K562 (cell line): Measurements from ENCODE around the gene HES4. TPM values are rescaled to one million over a fixed set of nuclear protein-coding genes. Genes with fewer than 3 reads are reported as not detected.
A peak's percentile ranks its signal among the peaks of the same experiment; 100 is the strongest.

ENCODE experiments used
- ATAC-seq: fragments of 200-7000 bp; cut with Tn5 transposase; 3 replicates; pipeline ENCODE4 v1.9.1; 2020; ENCODE audit warnings: moderate library complexity
- BruUV-seq: library from RNA; stranded (reverse); fragments of 400-500 nt; replicated peaks from 2 replicates; lab custom pipeline; 2021; lab: Mats Ljungman, UMichigan
- CTCF ChIA-PET: fragments of 300-600 bp; formaldehyde crosslinking; extraction: SDS; loops from one replicate; lab custom pipeline; 2021; ENCODE audit warnings: low intra/inter-chr PET ratio; lab: Yijun Ruan, JAX
- POLR2A ChIA-PET: fragments of 300-600, 350-650 bp; sonication (Branson Sonifier 250); formaldehyde crosslinking; extraction: SDS; loops from one replicate; lab custom pipeline; 2021; ENCODE audit warnings: antibody characterized with exemption, inconsistent platforms; lab: Yijun Ruan, JAX
- DNase-seq, 4 experiments: peaks; one replicate each; pipeline versions ENCODE4 v3.0.0 to v3.0.0-alpha.2; 2011 to 2018; ENCODE audit warnings: low spot score in 3 of 4, mixed read lengths in 3 of 4; ENCODE audit errors: extremely low read depth in 1 of 4
- FAIRE-seq: peaks from 2 replicates; lab custom pipeline; 2011; peaks lifted over from hg19 to GRCh38; lab: Jason Lieb, UNC
- H2AFZ ChIP-seq: 2 replicates; pipeline ENCODE4 v1.6.0; 2011; ENCODE audit warnings: low read depth, low read length, control low read depth, inconsistent platforms
- H3K27ac ChIP-seq: fragments of 200-600 bp; 3 replicates; pipeline ENCODE4 v1.8.0; 2011; ENCODE audit warnings: low read depth, mild to moderate bottlenecking, control low read depth, inconsistent platforms, low read length, moderate library complexity, mixed read lengths; ENCODE audit errors: extremely low read depth
- H3K27me3 ChIP-seq, 2 experiments: fragments of 300-600 bp in 1 of 2; 2 replicates in 1 of 2; 3 replicates in 1 of 2; pipeline versions ENCODE4 v1.6.0 to v1.8.0; 2011; ENCODE audit warnings: inconsistent platforms in 2 of 2, low read length in 2 of 2, mild to moderate bottlenecking in 1 of 2, mixed read lengths in 1 of 2, moderate library complexity in 1 of 2; ENCODE audit not compliant: control insufficient read depth in 2 of 2, insufficient read depth in 2 of 2
- H3K36me3 ChIP-seq: fragments of 300-600 bp; 3 replicates; pipeline ENCODE4 v1.8.0; 2011; ENCODE audit warnings: mild to moderate bottlenecking, low read length, inconsistent platforms; ENCODE audit not compliant: control insufficient read depth, insufficient read depth
- H3K4me1 ChIP-seq, 2 experiments: fragments of 200-600 bp in 1 of 2; replicated peaks in 1 of 2; 2 replicates in 1 of 2; 3 replicates in 1 of 2; pipeline versions ENCODE4 v1.5.1 to v1.8.0; 2011; ENCODE audit warnings: inconsistent platforms in 2 of 2, low read length in 2 of 2, mild to moderate bottlenecking in 1 of 2, mixed read lengths in 1 of 2, moderate library complexity in 1 of 2; ENCODE audit not compliant: control insufficient read depth in 2 of 2, insufficient read depth in 2 of 2
- H3K4me2 ChIP-seq: 2 replicates; pipeline ENCODE4 v1.6.1; 2011; ENCODE audit warnings: low read length, control low read depth, inconsistent platforms, mixed read lengths; ENCODE audit not compliant: insufficient read depth
- H3K4me3 ChIP-seq: fragments of 200-600 bp; sonication (generic), shearing (Covaris generic); 2 replicates; pipeline ENCODE4 v1.5.1; 2016; ENCODE audit warnings: control low read depth, inconsistent platforms
- H3K79me2 ChIP-seq: fragments of 200-600 bp; 3 replicates; pipeline ENCODE4 v1.8.0; 2011; ENCODE audit warnings: low read length, inconsistent platforms; ENCODE audit not compliant: control insufficient read depth, insufficient read depth
- H3K9ac ChIP-seq, 2 experiments: 2 replicates each; pipeline versions ENCODE4 v1.6.0 to v1.6.1; 2011; ENCODE audit warnings: low read depth in 2 of 2, low read length in 2 of 2, control low read depth in 1 of 2, inconsistent platforms in 1 of 2, mild to moderate bottlenecking in 1 of 2, mixed read lengths in 1 of 2; ENCODE audit not compliant: insufficient read depth in 1 of 2
- H3K9me1 ChIP-seq: one replicate; pipeline ENCODE4 v1.6.0; 2011; ENCODE audit warnings: inconsistent platforms, mild to moderate bottlenecking, low read length, moderate library complexity; ENCODE audit not compliant: control insufficient read depth, insufficient read depth
- H3K9me3 ChIP-seq: replicated peaks from 2 replicates; pipeline ENCODE4 v1.5.1; 2011; ENCODE audit warnings: low read depth, low read length, inconsistent platforms; ENCODE audit not compliant: control insufficient read depth, insufficient read depth
- H4K20me1 ChIP-seq: replicated peaks from 2 replicates; pipeline ENCODE4 v1.6.1; 2011; ENCODE audit warnings: low read length, inconsistent platforms, mixed read lengths; ENCODE audit not compliant: control insufficient read depth, insufficient read depth
- EP400 ChIP-seq: fragments of 450-650 bp; IDR thresholded peaks from 2 replicates; pipeline ENCODE4 v1.6.1; 2017; ENCODE audit warnings: antibody characterized with exemption, mild to moderate bottlenecking, moderate library complexity
- MEF2D ChIP-seq: conservative IDR thresholded peaks from 2 replicates; pipeline ENCODE4 v1.6.1; 2016; ENCODE audit warnings: low read depth, missing genetic modification characterization, missing compliant biosample characterization
- POLR2G ChIP-seq: fragments of 200-400 bp; formaldehyde crosslinking; IDR thresholded peaks from 2 replicates; pipeline ENCODE4 v1.6.1; 2017; ENCODE audit warnings: low read depth, mild to moderate bottlenecking, antibody characterized with exemption, low read length, moderate library complexity
- RBFOX2 ChIP-seq: fragments of 200-400 bp; formaldehyde crosslinking; IDR thresholded peaks from 2 replicates; pipeline ENCODE4 v1.6.1; 2017; ENCODE audit warnings: low read depth, mild to moderate bottlenecking, low read length, moderate library complexity
- SAFB2 ChIP-seq: fragments of 200-400 bp; formaldehyde crosslinking; IDR thresholded peaks from 2 replicates; pipeline ENCODE4 v1.6.1; 2018; ENCODE audit warnings: borderline replicate concordance, low read length, low read depth, moderate library complexity; ENCODE audit not compliant: severe bottlenecking
- WGBS: fragments of 100-300 bp; shearing (Covaris generic); methylation state at CpG from one replicate; pipeline ENCODE4 v1.1.6; 2016; ENCODE audit warnings: low coverage, mixed read lengths; ENCODE audit not compliant: insufficient coverage; ENCODE audit errors: missing lambda C conversion rate; 5-methylcytosine and 5-hydroxymethylcytosine counted together
- in situ Hi-C: fragments of 300-500 bp; cut with MboI; formaldehyde crosslinking; loops from 4 replicates; pipeline ENCODE4 v1.15.0; 2018; ENCODE audit warnings: inconsistent platforms, mixed read lengths
- intact Hi-C: fragments of 100-400 bp; cut with micrococcal nuclease; formaldehyde crosslinking; loops from 2 replicates; pipeline ENCODE4 v1.14.2; 2022
- polyA plus RNA-seq, 8 experiments: library from polyadenylated mRNA; depleted of rRNA in 4 of 8; stranded (reverse) in 5 of 8; unstranded in 3 of 8; fragments of >200 nt; fragmentation: Nextera tagmentation in 2 of 8; fragmentation: Illumina TruSeq in 1 of 8; extraction: Ambion mirVana in 2 of 8; extraction: Trizol in 1 of 8; gene quantifications; 2 replicates each; pipeline versions ENCODE4 v1.2.1 to v1.2.3, GENCODE V29; 2011 to 2014; ENCODE audit warnings: inconsistent platforms in 1 of 8, missing spikeins in 1 of 8
- total RNA-seq, 7 experiments: library from RNA; depleted of rRNA in 6 of 7; stranded (reverse); fragments of >200 nt in 6 of 7; fragmentation: Illumina TruSeq in 2 of 7; extraction: Trizol in 2 of 7; gene quantifications; 2 replicates each; pipeline versions ENCODE4 v1.2.1 to v1.2.3, GENCODE V29; 2011 to 2021; ENCODE audit warnings: low replicate concordance in 1 of 7
- TF ChIP-seq, protein P1 (sequence below): fragments of 250-450 bp; sonication (Bioruptor Pico); IDR thresholded peaks from 2 replicates; pipeline ENCODE4 v1.8.0; 2021; ENCODE audit warnings: moderate library complexity, mild to moderate bottlenecking, inconsistent platforms

The HES4 gene
- total and polyA plus RNA-seq, 9 of the 15 experiments (the other 6 are each of a cell fraction or from before 2014, with no cell fraction given): 0.21 to 43.7 (median 5.3) TPM; not detected in 2

DNA sequence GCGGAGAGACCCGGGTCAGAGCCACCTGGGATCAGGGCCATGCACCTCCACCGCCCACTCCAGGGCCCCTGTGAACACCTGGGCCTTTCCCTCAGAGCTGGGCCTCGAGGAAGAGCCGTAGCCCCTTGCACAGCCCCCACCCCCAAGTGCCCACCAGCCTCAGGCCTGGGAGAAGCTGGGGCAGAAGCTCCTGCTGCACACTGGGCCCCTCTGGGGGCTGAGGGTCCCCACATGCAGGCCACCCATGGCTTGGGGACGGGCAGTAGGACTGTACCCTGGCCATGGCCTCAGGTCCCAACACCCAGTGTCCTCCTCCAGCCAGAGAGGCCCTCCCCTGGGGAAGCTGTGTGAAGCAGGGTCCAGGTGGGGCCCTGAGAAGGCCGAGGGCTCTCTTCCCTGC is 47.3 kb downstream of the HES4 start:
- peaks cover 10% of the 10 kb centered on the region for H4K20me1 ChIP-seq
- H3K27ac ChIP-seq: no peak overlapping the region
- no peak overlapping the region for H3K4me3 ChIP-seq
- 0 out of 4 replicates have a peak overlapping the region, but pooled peaks of 1 of the 2 experiments have one; percentile 15 for H3K9ac ChIP-seq
- H3K9me1 ChIP-seq: no peaks in the 10 kb centered on the region
- peak; percentile 39 for TF ChIP-seq RBFOX2
- TF ChIP-seq SAFB2: no peak
- TF ChIP-seq MEF2D (tag): no peak
- peak; percentile 59 for TF ChIP-seq POLR2G
- TF ChIP-seq, all 486 proteins: peak for 2
- no peak for DNase-seq
- no peak overlapping the region for H3K4me2 ChIP-seq
- 97% methylated on average over 5 of the region's 7 CpGs for WGBS
- H3K36me3 ChIP-seq: peaks cover 100% of the 10 kb centered on the region
- CTCF ChIA-PET: no interaction called here
- no peaks in the 10 kb centered on the region for H3K27me3 ChIP-seq
- H3K9me3 ChIP-seq: no peaks in the 10 kb centered on the region
- in situ Hi-C loops: no loop called here
- H3K79me2 ChIP-seq: peaks cover 20% of the 10 kb centered on the region
- intact Hi-C loops: no loop called here
- ATAC-seq: no peak
- POLR2A ChIA-PET: interaction anchor here (0.8 kb wide), 1 partner anchor 10 kb away, joined by 3 read pairs; no protein-coding TSS in a partner anchor
- peaks cover 3 to 52% of the 10 kb centered on the region in 2 experiments; a peak in 3 of 5 replicates for H3K4me1 ChIP-seq
- FAIRE-seq: no peak
- BruUV-seq: no TSS peak
- no peak overlapping the region for H2AFZ ChIP-seq

DNA sequence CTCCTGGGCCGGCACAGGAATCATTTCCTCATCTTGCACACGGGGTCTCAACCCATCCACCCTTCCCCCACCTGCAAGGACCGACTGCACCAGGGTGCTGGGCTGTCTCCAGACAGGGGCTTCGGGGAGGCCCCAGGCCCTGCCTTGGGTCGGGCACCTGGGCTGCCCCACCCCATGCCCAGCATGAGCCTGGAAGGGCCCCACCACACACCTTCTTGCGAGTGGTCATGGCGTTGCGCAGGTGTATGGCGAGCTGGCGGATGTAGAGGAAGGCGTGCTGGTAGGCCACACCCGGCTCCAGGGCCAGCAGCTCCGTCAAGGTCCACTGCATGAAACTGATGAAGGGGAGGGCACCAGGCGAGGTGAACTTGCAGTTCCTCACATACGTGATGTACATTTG is 47.7 kb downstream of the HES4 start:
- no peaks in the 10 kb centered on the region for H3K9me1 ChIP-seq
- no peak overlapping the region for H3K4me3 ChIP-seq
- FAIRE-seq (no peak), DNase-seq (no peak), ATAC-seq (no peak)
- ChIA-PET POLR2A (interaction anchor here (0.8 to 1.4 kb wide), 3 partner anchors 10 to 14 kb away, joined by 3 to 11 read pairs (median 4); no protein-coding TSS in a partner anchor), CTCF (no interaction called here)
- H3K9ac ChIP-seq: no peak overlapping the region
- in situ Hi-C loops: no loop called here
- H4K20me1 ChIP-seq: peaks cover 10% of the 10 kb centered on the region
- H3K36me3 ChIP-seq: peaks cover 100% of the 10 kb centered on the region
- H3K27me3 ChIP-seq: no peaks in the 10 kb centered on the region
- TF ChIP-seq, protein P1, sequence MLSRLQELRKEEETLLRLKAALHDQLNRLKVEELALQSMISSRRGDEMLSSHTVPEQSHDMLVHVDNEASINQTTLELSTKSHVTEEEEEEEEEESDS (CRISPR knock-in tag): no peak
- peak; percentile 52 for TF ChIP-seq RBFOX2
- TF ChIP-seq EP400: no peak
- intact Hi-C loops: no loop called here
- no peak overlapping the region for H2AFZ ChIP-seq
- H3K79me2 ChIP-seq: peaks cover 16% of the 10 kb centered on the region
- H3K9me3 ChIP-seq: no peaks in the 10 kb centered on the region
- no peak overlapping the region for H3K27ac ChIP-seq
- WGBS: 100% methylated on average over 13 of the region's 15 CpGs
- no TSS peak for BruUV-seq
- H3K4me2 ChIP-seq: no peak overlapping the region
- peaks cover 0 to 50% of the 10 kb centered on the region in 2 experiments; a peak in 2 of 5 replicates for H3K4me1 ChIP-seq
